ENCODE results near the gene TCFL5.
"Not testable (repeated sequence)": the region's sequence is repeated elsewhere in the genome, so short reads cannot be mapped to it uniquely, and the experiment has no call there.

Gene TCFL5

GRCh38 chr20:62852841-62853240, 8.8 kb downstream of the TCFL5 start:
- no peak for DNase-seq

GRCh38 chr20:62852196-62852595, 9.4 kb downstream of the TCFL5 start:
- DNase-seq, result no peak

- no peak for DNase-seq
Observed at GRCh38 chr20:62850333-62850974, 11.2 kb downstream of the TCFL5 start.

- no peak for DNase-seq
Observed at GRCh38 chr20:62849431-62849830, 12.2 kb downstream of the TCFL5 start.

GRCh38 chr20:62848917-62849316, 12.7 kb downstream of the TCFL5 start:
- DNase-seq, result not testable (repeated sequence)

- DNase-seq, result no peak
Observed at GRCh38 chr20:62846166-62846890, 15.3 kb downstream of the TCFL5 start.

- DNase-seq, result no peak
Observed at GRCh38 chr20:62845416-62846160, 16.0 kb downstream of the TCFL5 start.

GRCh38 chr20:62844182-62844581, 17.4 kb downstream of the TCFL5 start:
- DNase-seq, result no peak

GRCh38 chr20:62843656-62844055, 18.0 kb downstream of the TCFL5 start:
- no peak for DNase-seq

- no peak for DNase-seq
Observed at GRCh38 chr20:62841705-62842212, 19.9 kb downstream of the TCFL5 start.

GRCh38 chr20:62840244-62841197, 21.1 kb downstream of the TCFL5 start:
- no peak for DNase-seq

- no peak for DNase-seq
Observed at GRCh38 chr20:62839816-62840215, 21.8 kb downstream of the TCFL5 start.

GRCh38 chr20:62839261-62839660, 22.4 kb downstream of the TCFL5 start:
- no peak for DNase-seq

- no peak for DNase-seq
Observed at GRCh38 chr20:62838128-62838891, 23.3 kb downstream of the TCFL5 start.

- no peak for DNase-seq
Observed at GRCh38 chr20:62837790-62838127, 23.9 kb downstream of the TCFL5 start.

- DNase-seq, result no peak
Observed at GRCh38 chr20:62836967-62837490, 24.6 kb downstream of the TCFL5 start.

- DNase-seq, result no peak
Observed at GRCh38 chr20:62835931-62836861, 25.4 kb downstream of the TCFL5 start.

- DNase-seq, result no peak
Observed at GRCh38 chr20:62834967-62835730, 26.5 kb downstream of the TCFL5 start.

GRCh38 chr20:62832951-62833391, 28.7 kb downstream of the TCFL5 start:
- no peak for DNase-seq
